ENCODE data around the gene ZSCAN10.

- TF ChIP-seq ZBTB7A (IDR thresholded peaks at IDR 0.05; ENCODE audit: low read depth) (no peak), YY1 (IDR thresholded peaks at IDR 0.05; ENCODE audit: low read depth) (no peak), CEBPB (IDR thresholded peaks at IDR 0.05) (no peak), EGR1 (IDR thresholded peaks at IDR 0.05) (no peak), TCF12 (IDR thresholded peaks at IDR 0.05; ENCODE audit: low read depth) (no peak), RAD21 (IDR thresholded peaks at IDR 0.05; ENCODE audit: low read depth) (no peak), TAF1 (IDR thresholded peaks at IDR 0.05; ENCODE audit: low read depth) (no peak), CREB1 (IDR thresholded peaks at IDR 0.05; ENCODE audit: low read depth) (no peak), TEAD4 (IDR thresholded peaks at IDR 0.05) (no peak), FOXM1 (IDR thresholded peaks at IDR 0.05; ENCODE audit: borderline replicate concordance, low read depth) (no peak)
These were observed 2.1 kb upstream of the ZSCAN10 start for GRCh38 chr16:3101018-3101840.
